BLaER1 treated with 17β-estradiol and CSF1 and Interleukin-3, amounts not matched to agents 10 nM and 100 nM (cell line): ENCODE measurements around the gene MOV10.
A peak's percentile ranks its signal among the peaks of the same experiment; 100 is the strongest.
"Not testable (repeated sequence)": the region's sequence is repeated elsewhere in the genome, so short reads cannot be mapped to it uniquely, and the experiment has no call there.

ENCODE experiments used
- H3K27ac ChIP-seq, 11 experiments: shearing (Covaris generic); formaldehyde crosslinking; 2 replicates each; pipeline ENCODE4 v1.8.1; 2022
- H3K27me3 ChIP-seq, 11 experiments: shearing (Covaris generic); formaldehyde crosslinking; 2 replicates each; pipeline ENCODE4 v1.8.1; 2022
- H3K36me3 ChIP-seq, 11 experiments: shearing (Covaris generic); formaldehyde crosslinking; 2 replicates each; pipeline ENCODE4 v1.8.1; 2022
- H3K4me1 ChIP-seq, 10 experiments: shearing (Covaris generic); formaldehyde crosslinking; 2 replicates each; pipeline ENCODE4 v1.8.1; 2022
- H3K4me2 ChIP-seq, 11 experiments: shearing (Covaris generic); formaldehyde crosslinking; 2 replicates each; pipeline ENCODE4 v1.8.1; 2022
- H3K4me3 ChIP-seq, 10 experiments: shearing (Covaris generic); formaldehyde crosslinking; 2 replicates each; pipeline ENCODE4 v1.8.1; 2022
- H3K9ac ChIP-seq, 11 experiments: shearing (Covaris generic); formaldehyde crosslinking; 2 replicates each; pipeline ENCODE4 v1.8.1; 2022
- H3K9me3 ChIP-seq, 11 experiments: shearing (Covaris generic); formaldehyde crosslinking; replicated peaks in 1 of 11; 2 replicates each; pipeline ENCODE4 v1.8.1; 2022
- H4K20me1 ChIP-seq, 11 experiments: shearing (Covaris generic); formaldehyde crosslinking; 2 replicates each; pipeline ENCODE4 v1.8.1; 2022
- Cebpa-rat ChIP-seq, 11 experiments: shearing (Covaris generic); IDR thresholded peaks; 2 replicates each; pipeline ENCODE4 v1.8.1; 2022

MOV10 gene

GRCh38 chr1:112636056-112636455, 38.4 kb upstream of the MOV10 start:
- no peak for TF ChIP-seq Cebpa-rat (IDR thresholded peaks at IDR 0.05)
- Histone ChIP-seq H3K27me3 (no peaks in the 10 kb centered on the region), H3K9ac (no peak overlapping the region), H4K20me1 (peaks cover 80 to 98% (median 90%) of the 10 kb centered on the region in 11 experiments), H3K36me3 (peaks cover 25 to 69% (median 51%) of the 10 kb centered on the region in 11 experiments; a peak in 21 of 22 replicates), H3K4me3 (no peak overlapping the region), H3K9me3 (peaks cover 0 to 41% (median 16%) of the 10 kb centered on the region in 11 experiments; a peak in 14 of 22 replicates), H3K4me2 (peak overlapping the region in 6 of 11 experiments; percentile 17 to 70 (median 46); a peak in 10 of 22 replicates), H3K27ac (peak overlapping the region in 1 of 11 experiments; percentile 61; a peak in 2 of 22 replicates), H3K4me1 (peaks cover 0 to 59% (median 17%) of the 10 kb centered on the region in 10 experiments; a peak in 14 of 20 replicates)

DNA sequence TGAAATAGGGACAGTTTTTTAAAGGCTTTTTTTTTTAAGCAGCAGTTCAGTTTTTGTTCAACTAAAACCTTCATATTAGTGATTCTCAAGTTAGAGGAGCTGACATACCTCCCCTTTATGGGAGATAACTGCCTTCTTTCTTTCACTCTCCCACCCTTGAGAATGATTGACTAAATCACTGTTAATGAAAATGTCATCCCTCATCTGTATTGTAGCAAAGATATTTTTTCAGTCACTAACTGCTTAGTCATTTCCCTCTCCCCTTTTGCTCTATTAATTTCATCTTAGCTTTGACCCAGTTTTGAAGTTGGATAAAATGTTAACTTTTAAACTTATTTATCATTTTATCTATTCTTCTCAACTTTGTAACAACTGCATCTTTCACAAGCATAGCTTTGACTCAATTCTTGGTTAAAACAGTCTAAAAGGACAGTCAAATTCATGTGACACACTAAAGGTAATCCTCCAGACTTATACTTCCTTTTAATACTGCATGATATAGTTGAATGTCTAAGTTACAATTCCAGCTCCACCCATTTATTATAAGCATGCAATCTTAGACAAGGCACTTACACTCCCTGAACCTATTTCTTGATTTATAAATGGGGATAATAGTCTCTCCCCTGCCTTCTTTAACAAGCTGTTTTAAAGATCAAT, 37.7 kb upstream of the MOV10 start:
- peaks cover 80 to 98% (median 90%) of the 10 kb centered on the region in 11 experiments for H4K20me1 ChIP-seq
- H3K9ac ChIP-seq = peak overlapping the region in 2 of 11 experiments; percentile 24 to 27; a peak in 4 of 22 replicates
- H3K4me1 ChIP-seq = peaks cover 0 to 53% (median 17%) of the 10 kb centered on the region in 10 experiments; a peak in 14 of 20 replicates
- peaks cover 0 to 35% (median 14%) of the 10 kb centered on the region in 11 experiments; a peak in 14 of 22 replicates for H3K9me3 ChIP-seq
- peak overlapping the region in 7 of 11 experiments; percentile 28 to 70 (median 37); a peak in 11 of 22 replicates for H3K4me2 ChIP-seq
- H3K27ac ChIP-seq = peak overlapping the region in 8 of 11 experiments; percentile 1 to 61 (median 35); a peak in 8 of 22 replicates
- no peaks in the 10 kb centered on the region for H3K27me3 ChIP-seq
- no peak overlapping the region for H3K4me3 ChIP-seq
- no peak for TF ChIP-seq Cebpa-rat (IDR thresholded peaks at IDR 0.05)
- peaks cover 18 to 67% (median 49%) of the 10 kb centered on the region in 11 experiments; a peak in 20 of 22 replicates for H3K36me3 ChIP-seq

DNA sequence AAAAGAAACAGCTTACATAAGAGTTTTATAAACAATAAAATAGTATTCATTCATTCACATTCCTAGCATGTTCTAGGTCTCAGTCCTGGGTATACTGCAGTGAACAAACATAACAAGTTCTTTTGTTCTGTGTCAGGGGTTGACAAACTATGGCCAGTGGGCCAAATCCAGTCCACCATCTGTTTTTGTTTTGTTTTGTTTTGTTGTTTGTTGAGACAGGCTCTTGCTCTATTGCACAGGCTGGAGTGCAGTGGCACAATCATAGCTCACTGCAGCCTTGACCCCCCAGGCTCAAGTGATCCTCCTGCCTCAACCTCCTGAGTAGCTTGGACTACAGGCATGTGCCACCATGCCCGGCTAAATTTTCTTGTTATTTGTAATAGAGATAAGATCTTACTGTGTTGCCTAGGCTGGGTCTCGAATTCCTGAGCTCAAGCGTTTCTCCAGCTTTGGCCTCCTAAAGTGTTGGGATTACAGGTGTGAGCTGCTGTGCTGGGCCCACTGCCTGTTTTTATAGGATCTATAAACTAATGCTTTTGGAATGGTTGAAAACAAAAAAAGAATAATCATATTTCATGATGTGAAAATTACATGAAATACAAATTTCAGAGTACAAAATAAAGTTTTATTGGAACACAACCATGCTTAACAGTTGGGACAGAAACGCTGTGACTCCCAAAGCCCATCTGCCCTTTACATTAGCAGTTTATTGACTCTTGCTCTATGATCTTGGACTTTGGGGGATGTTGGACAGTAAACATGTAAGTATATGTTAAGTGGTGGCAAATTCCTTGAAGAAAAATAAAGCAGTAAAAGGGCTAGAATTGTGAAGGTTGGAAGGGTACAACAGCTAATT, 37.0 kb upstream of the MOV10 start:
- H3K4me2 ChIP-seq = peak overlapping the region in 3 of 11 experiments; percentile 28 to 70 (median 45); a peak in 1 of 22 replicates
- H3K9ac ChIP-seq = no peak overlapping the region
- H3K4me3 ChIP-seq = no peak overlapping the region
- no peak for TF ChIP-seq Cebpa-rat (IDR thresholded peaks at IDR 0.05)
- H3K9me3 ChIP-seq = peaks cover 0 to 34% (median 14%) of the 10 kb centered on the region in 11 experiments; a peak in 14 of 22 replicates
- H3K27me3 ChIP-seq = no peaks in the 10 kb centered on the region
- H3K4me1 ChIP-seq = peaks cover 0 to 49% (median 17%) of the 10 kb centered on the region in 10 experiments; a peak in 14 of 20 replicates
- H3K27ac ChIP-seq = peak overlapping the region in 3 of 11 experiments; percentile 20 to 41 (median 29); a peak in 2 of 22 replicates
- peaks cover 16 to 67% (median 49%) of the 10 kb centered on the region in 11 experiments; a peak in 20 of 22 replicates for H3K36me3 ChIP-seq
- peaks cover 80 to 98% (median 90%) of the 10 kb centered on the region in 11 experiments for H4K20me1 ChIP-seq

- peaks cover 82 to 98% (median 90%) of the 10 kb centered on the region in 11 experiments for H4K20me1 ChIP-seq
Measured at GRCh38 chr1:112638110-112638428, 36.4 kb upstream of the MOV10 start.

DNA sequence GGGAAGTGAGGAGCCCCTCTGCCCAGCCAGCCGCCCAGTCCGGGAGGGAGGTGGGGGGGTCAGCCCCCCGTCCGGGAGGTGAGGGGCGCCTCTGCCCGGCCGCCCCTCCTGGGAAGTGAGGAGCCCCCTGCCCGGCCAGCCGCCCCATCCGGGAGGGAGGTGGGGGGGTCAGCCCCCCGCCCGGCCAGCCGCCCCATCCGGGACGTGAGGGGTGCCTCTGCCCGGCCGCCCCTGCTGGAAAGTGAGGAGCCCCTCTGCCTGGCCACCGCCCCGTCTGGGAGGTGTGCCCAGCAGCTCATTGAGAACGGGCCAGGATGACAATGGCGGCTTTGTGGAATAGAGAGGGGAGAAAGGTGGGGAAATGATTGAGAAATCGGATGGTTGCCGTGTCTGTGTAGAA, 34.0 kb upstream of the MOV10 start:
- peaks cover 0 to 24% (median 13%) of the 10 kb centered on the region in 10 experiments; a peak in 14 of 20 replicates for H3K4me1 ChIP-seq
- not testable (repeated sequence) for H3K9ac ChIP-seq, H3K4me2 ChIP-seq, H3K27me3 ChIP-seq, H3K27ac ChIP-seq, H3K4me3 ChIP-seq
- peaks cover 82 to 98% (median 90%) of the 10 kb centered on the region in 11 experiments for H4K20me1 ChIP-seq
- H3K36me3 ChIP-seq = peaks cover 37 to 78% (median 65%) of the 10 kb centered on the region in 11 experiments
- H3K9me3 ChIP-seq = peaks cover 0 to 30% (median 14%) of the 10 kb centered on the region in 11 experiments; a peak in 13 of 22 replicates

More at GRCh38 chr1:112638110-112638428, 36.4 kb upstream of the MOV10 start:
- Histone ChIP-seq H3K27ac (no peak overlapping the region), H3K9me3 (peaks cover 0 to 34% (median 14%) of the 10 kb centered on the region in 11 experiments; a peak in 14 of 22 replicates), H3K36me3 (peaks cover 18 to 67% (median 51%) of the 10 kb centered on the region in 11 experiments; a peak in 20 of 22 replicates), H3K9ac (no peak overlapping the region), H3K27me3 (no peaks in the 10 kb centered on the region), H3K4me1 (peaks cover 0 to 48% (median 17%) of the 10 kb centered on the region in 10 experiments; a peak in 14 of 20 replicates), H3K4me3 (no peak overlapping the region), H3K4me2 (no peak overlapping the region)
- TF ChIP-seq Cebpa-rat (IDR thresholded peaks at IDR 0.05) = no peak

DNA sequence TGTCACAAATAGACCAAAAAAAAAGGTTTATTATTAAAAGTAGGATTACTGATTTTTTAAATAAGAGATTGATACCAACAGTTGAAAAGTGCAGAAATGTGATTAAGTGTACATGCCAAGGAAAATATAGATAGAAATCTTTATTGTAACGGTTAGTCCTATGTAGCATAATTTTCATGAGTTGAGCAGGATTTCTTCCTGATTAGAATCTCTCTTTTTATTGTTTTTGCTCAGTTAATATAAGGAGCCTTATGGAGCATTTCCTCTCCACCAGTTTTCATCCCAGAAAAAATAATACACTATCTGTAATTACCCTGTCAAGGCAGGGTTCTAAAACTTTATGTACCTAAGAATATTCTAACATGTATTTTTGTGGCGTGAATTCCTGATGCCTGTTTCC, 31.4 kb upstream of the MOV10 start:
- Histone ChIP-seq H3K4me2 (no peak overlapping the region), H3K27ac (no peak overlapping the region), H3K9ac (no peak overlapping the region), H3K9me3 (peaks cover 0 to 21% (median 8%) of the 10 kb centered on the region in 11 experiments; a peak in 12 of 22 replicates), H3K4me1 (no peaks in the 10 kb centered on the region; a peak in 1 of 20 replicates), H3K27me3 (no peaks in the 10 kb centered on the region), H4K20me1 (peaks cover 75 to 98% (median 90%) of the 10 kb centered on the region in 11 experiments), H3K36me3 (peaks cover 50 to 80% (median 75%) of the 10 kb centered on the region in 11 experiments), H3K4me3 (no peak overlapping the region)
- no peak for TF ChIP-seq Cebpa-rat (IDR thresholded peaks at IDR 0.05)

- H4K20me1 ChIP-seq = peaks cover 76 to 100% (median 98%) of the 10 kb centered on the region in 11 experiments
Measured at GRCh38 chr1:112646225-112646624, 28.2 kb upstream of the MOV10 start.

DNA sequence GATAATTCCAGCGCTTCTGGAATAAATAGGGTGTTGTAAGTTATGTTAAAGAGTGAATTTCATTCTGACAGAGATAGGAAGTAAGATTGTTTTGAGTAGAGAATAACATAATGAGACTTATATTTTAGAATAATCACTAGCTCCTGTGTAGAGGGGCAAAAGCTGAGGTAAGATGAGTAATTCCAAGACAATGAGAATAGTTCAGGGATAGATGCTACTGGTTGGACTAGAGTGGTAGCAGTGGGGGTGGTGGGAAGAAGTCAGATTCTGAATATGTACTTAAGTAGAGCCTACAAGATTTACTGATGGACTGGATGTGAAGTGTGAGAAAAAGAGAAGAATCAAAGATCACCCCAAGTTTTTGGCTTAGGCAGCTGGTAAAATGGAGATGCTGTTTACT, 23.3 kb upstream of the MOV10 start:
- H3K27me3 ChIP-seq = no peaks in the 10 kb centered on the region
- no peak for TF ChIP-seq Cebpa-rat (IDR thresholded peaks at IDR 0.05)
- no peaks in the 10 kb centered on the region for H3K4me1 ChIP-seq
- peaks cover 92 to 100% (median 95%) of the 10 kb centered on the region in 11 experiments for H3K36me3 ChIP-seq
- H3K4me3 ChIP-seq = no peak overlapping the region
- no peak overlapping the region for H3K27ac ChIP-seq
- no peak overlapping the region for H3K4me2 ChIP-seq
- no peaks in the 10 kb centered on the region; a peak in 1 of 22 replicates for H3K9me3 ChIP-seq
- peaks cover 35 to 100% (median 73%) of the 10 kb centered on the region in 11 experiments for H4K20me1 ChIP-seq
- H3K9ac ChIP-seq = no peak overlapping the region

More at GRCh38 chr1:112646225-112646624, 28.2 kb upstream of the MOV10 start:
- H3K27me3 ChIP-seq = no peaks in the 10 kb centered on the region
- H3K27ac ChIP-seq = no peak overlapping the region
- H3K9ac ChIP-seq = no peak overlapping the region
- TF ChIP-seq Cebpa-rat (IDR thresholded peaks at IDR 0.05) = no peak
- H3K4me2 ChIP-seq = no peak overlapping the region
- H3K4me3 ChIP-seq = no peak overlapping the region
- H3K9me3 ChIP-seq = peaks cover 0 to 7% (median 0%) of the 10 kb centered on the region in 11 experiments; a peak in 3 of 22 replicates
- H3K36me3 ChIP-seq = peaks cover 82 to 100% (median 96%) of the 10 kb centered on the region in 11 experiments
- no peaks in the 10 kb centered on the region; a peak in 1 of 20 replicates for H3K4me1 ChIP-seq
